Stimulated activated CD4-positive, alpha-beta T cell treated with anti-CD3 and anti-CD28 coated beads, Interleukin-2, amount 100 ng/mL, for 24 hours (primary cell): Measurements from ENCODE around the gene CAMK1D.

Experiments used
- DNase-seq, 2 donors: peaks; one replicate each; pipeline ENCODE4 v3.0.0-alpha.2; 2020

Gene CAMK1D

DNA sequence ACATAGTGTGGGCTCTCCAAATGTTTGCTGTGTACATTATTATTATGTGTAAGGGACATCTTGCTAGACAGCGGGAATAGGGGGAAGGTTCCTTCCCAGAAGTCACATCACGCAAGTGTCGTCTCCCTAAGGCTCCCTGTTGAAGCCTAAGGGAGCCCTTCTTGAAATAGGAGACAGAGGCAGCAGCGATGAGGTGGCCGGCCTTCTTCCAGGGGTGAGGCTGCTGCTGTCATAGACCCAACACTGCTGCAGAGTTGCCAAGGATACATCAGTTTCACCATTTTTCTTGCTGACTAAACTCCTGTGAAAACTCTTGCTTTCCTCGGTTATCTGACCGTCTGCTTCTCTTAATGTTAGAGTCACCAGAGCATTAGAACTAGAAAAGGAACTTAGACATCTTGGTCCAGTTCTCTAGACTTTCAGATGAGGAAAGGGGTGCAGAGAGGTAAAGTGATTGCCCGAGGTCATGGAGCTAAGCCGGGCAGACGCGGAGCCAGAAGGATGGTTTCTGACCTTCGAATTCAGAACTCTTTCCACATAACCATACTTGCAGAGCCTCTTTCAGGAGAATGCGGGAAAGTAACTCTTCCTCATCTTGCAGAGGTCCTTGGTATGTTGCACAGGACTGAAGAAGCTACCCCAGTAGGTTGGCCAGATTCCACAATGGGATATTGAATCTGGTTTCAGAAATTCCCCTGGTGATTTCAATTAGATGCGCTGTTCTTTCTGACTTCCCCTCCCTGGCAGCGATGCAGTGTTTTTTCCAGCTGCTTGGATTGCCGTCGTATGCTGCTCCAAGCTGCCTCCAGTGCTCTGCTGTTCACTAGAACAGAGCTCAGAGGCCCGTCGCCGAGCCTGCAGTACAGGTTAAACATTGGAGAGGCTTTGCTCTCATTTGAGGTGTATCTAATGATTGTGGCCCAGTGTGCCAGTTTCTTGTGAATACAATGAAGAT is 217.1 kb downstream of the CAMK1D start:
- DNase-seq: no peak

DNA sequence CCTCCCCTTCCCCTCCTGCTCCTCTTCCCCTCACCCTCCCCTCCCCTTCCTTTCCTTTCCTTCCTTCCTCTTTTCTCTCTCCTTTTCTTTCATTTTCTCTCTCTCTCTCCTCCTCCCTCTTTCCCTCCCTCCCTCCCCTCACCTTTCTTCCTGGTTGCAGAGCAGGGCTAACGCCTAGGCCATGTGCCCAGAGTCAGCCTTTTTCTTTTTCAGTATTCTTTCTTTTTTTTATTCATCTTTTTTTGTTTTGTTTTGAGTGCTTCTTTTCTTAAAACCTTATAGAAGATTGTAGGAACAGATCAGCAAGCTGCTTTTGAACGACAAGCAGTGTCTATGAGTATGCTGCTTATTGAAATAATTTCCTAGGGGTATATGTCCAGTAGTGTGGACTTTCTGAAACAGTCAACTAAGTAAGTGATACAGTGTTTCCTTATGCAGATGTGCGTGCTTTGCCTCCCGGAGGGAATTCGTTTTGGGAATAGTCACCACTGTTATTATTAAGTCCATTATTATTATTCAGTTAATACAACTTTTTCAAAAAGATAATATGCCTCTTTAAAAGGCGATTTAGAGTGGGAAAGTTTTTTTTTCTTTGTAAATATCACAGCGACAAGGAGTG is 219.2 kb downstream of the CAMK1D start:
- DNase-seq: no peak

DNA sequence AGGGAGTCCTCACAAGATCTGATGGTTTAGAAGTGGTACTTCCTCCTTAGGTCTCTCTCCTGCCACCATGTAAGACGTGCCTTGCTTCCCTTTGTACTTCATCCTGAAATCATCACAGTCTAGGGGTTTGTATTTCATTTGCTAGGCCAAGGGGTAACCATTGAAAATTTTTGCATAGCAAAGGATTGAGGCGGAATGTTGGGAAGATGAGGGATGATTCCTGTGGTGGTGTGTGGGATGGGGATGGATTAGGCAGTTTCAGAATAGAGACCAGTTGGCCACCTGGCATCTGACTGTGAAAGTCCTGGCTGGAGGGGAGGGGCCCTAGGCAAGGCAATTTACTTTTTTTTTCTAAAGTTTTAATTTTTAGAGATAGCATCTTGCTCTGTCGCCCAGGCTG is 222.9 kb downstream of the CAMK1D start:
- DNase-seq: no peak

DNA sequence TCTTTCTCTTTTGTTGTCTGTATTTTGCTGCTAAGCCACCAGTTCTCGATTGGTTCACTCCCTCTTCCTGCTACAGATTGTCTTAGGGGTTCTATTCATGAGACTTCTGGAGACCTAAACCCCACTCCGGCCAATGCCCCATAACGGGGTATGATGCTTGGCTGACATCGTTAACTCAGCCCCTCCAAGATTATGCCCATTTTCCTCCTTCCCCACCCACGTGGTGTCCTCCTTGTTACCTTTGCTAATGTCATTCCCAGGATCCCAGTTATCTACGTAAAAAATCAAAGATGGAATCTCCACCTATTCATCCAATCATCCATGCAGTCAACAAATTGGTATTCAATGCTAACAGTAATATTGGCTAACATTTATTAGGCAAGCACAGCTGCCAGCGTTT is 228.3 kb downstream of the CAMK1D start:
- DNase-seq: no peak

DNA sequence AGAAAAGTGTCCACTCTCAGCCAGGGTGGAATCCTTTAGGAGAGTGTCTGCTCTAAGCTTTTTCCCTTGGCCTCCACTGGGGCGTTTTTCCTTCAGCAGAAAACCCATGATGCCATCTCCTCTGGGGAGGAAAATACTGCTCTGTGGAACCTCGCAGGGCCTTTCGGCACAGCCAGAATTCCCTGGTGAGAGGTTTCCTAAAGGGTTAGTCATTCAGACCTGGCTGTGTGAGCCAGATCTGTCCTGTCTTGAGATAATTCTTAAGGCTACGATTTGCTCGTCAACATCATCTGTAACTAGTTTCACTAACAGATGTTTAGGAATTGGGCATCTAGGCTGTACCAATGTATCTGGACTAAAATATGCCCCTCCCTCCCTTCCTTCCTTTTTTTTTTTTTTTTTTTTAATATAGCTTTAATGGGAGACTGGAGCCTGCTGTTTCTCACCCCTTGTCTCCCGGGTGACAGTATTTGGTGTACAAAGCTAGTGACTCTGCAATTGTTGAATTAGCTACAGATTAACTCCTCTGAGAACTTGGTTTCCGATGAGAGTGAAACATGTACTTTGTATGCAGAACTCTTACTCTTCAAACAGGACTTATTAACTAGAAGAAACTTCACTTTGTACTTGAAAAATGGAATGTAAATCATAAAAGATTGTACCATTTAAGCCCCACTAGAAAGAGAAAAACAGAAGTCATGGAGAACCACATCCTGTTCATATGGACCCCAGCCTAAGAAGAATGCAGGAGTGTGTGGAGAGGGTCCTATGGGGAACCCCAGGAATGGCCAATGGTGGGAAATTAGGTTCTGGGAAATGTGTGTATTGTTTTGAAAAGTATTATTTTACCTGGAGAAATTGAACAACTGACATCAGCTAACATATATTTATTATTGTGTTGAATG is 230.9 kb downstream of the CAMK1D start:
- DNase-seq: no peak

DNA sequence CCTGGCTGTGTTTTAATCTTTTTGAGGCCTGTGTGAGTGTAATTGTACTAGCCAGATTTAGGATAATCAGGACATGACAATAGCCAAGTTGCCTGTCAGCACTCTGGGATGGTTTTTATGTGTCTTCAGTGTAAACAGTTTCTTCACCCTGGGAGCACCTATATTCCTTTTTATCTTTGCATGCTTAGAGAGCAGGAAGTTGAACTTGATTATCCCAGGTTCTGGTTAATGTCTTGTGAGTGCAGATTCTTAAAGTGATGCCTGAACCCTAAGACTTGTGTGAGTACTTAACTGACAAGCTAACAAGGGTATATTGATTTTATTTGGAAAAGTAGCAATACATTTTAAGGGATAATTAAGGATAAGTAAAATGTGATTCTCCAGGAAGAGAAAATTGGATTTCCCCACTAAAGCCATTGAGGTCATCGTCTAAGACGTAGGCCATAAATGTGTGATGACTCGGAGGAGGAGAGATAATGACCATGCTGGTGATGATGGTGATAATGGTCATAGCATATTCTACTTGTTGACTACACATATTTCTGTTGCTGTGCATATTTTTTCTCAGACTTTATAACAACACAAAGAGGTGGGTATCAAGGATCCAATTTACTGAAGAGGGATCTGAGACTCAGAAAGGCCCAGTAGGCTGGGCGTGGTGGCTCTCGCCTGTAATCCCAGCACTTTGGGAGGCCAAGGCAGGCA is 234.7 kb downstream of the CAMK1D start:
- no peak for DNase-seq

DNA sequence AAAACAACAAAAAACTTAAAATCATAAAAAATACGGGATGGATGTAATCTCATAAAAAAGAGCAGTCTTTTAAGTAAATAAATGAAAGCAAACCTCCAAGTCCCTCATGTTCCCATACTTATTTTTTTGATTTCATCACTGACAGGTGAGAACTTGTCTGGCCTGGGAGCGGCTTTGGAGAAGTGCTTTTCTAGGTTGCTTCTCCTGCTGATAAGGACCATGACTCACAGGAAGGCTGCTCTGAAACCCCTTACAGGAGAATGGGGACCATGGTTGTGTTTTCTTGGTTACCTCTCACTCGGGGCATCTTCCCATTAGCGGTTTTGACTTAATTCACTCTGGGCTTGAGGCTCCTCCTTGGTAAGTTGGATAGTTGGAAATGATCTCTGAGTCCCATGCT is 237.4 kb downstream of the CAMK1D start:
- DNase-seq: no peak

DNA sequence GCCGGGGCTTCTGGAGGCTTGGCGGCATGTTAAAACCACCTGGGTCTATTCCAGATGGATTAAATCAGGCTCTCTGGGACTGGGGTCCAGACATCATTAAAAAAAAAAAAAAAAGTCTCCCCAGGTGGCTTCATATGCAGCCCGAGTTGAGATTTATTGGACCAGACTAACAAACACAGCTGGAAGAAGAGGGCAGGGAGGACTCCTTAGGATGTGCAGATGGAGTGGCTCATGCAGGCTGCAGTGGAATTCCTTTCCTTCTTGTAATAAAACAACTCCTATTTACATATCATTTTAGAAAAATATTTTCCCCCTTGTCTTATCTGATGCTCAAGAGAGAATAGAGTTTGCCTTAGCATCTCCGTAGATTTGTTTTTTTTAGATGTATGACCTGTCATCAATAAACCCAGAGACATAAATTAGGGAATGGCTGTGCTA is 238.1 kb downstream of the CAMK1D start:
- no peak for DNase-seq

DNA sequence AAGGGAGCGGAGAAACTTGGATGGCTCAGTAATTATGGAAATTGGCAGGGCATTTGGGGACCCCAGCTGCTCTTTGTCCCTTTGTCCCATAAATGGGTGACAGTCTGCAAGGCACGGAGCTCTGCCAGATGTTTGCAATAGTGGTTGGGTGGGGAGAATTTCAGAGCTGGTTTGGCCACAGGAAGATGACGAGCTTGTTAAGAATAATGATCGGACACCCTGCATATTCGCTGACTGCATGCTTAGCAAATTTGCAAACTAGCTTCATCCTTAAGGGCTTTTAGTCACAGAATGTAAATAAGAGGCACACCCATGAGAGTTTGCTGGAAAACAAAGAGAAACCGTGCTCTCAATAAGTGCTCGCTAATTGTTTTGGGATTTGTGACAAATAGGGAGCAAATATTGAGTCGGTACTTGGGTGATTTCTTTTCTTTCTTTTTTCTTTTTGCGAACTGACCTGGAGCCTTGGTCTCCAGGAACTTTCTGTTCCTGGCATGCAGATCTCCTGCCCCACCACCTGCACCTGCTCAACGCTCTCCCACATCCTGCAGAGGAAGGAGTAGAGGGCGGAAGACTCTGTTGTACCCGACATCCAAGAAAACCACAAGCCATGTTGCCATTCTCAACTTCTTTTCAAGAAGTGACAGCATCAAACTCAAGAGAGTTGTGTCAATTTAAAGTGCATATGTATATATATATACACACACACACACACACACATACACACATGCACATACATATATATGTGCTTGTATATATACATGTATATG is 238.9 kb downstream of the CAMK1D start:
- DNase-seq: no peak

DNA sequence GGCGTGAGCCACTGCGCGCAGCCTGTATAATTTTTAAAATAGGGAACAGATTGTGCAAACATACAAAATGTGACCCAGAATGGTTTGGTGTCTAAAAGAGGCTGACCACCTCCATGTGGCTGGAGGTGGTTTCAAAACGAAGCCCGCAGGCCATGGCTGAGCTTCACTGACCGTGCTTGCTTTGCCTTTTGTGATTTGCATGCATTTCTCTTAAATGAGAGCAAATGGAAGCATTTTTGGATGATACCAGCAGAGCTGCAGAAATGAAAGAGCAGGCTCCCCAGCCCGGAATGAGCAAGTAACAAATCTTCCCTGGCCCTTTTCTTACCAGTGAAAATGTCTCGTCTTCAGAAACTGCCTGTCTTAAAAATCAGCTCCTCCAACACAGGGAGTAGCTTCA is 239.9 kb downstream of the CAMK1D start:
- DNase-seq: no peak

DNA sequence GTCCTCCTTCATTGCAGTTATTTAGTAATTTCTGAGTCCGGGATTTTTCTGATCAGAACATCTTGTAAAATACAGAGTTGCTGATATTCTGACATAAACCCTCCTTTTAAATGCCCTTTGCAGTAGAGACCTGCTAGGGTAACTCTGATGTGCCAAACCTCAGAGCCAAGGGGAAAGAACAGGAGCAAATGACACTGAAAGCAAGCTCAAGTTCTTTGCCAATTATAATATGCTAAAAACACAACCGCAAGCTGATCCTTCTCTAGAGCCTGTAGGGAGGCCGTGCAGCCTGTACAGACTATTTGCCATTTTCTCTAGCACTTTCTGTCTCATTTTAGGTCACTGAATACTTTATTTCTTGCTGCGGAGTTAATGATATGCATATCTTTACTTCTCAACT is 240.4 kb downstream of the CAMK1D start:
- no peak for DNase-seq

DNA sequence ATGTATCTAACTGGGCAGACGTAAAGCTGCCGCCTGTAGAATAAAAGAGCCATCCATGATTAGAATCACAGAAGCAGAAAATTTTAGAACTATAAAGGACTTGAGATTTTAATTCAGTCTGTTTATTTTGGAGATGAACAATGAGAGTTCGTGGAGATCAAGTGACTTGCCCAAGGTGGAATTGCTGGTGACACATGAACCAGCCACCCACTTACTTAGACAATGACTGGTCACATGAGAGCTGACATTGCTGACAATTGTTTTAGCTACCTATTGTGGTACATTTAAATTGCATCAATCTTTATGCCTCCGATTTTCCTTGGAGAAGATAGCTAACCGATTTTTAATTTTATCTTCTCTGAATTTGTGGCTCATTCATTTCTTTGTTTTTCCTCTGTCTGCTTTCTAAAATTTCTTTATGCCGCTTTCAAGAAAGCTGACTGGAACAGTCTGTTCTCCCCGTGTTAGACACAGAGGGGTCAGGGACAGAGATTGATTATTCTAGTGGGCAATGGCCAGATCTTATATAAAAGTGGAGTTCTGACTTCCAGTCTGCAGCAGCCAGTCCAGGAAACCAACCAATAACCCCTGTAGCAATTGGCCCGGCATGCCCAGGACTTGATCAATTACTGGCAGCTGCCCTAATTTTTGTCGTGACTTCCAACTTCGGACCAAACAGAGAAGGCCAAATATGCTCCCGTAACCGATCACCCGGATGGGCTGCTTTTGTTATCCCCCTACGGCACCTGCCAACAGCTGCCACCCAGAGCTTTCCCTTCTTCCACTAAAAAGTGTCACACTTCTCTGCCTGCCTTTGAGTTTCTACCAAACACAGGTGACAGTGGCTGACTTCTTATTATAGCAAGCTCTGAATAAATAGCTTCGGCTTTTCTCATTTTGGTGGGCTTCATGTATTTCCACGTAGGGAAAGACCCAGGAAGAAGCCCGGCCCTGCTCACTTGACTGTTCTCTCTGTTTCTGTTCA is 241.6 kb downstream of the CAMK1D start:
- no peak for DNase-seq

DNA sequence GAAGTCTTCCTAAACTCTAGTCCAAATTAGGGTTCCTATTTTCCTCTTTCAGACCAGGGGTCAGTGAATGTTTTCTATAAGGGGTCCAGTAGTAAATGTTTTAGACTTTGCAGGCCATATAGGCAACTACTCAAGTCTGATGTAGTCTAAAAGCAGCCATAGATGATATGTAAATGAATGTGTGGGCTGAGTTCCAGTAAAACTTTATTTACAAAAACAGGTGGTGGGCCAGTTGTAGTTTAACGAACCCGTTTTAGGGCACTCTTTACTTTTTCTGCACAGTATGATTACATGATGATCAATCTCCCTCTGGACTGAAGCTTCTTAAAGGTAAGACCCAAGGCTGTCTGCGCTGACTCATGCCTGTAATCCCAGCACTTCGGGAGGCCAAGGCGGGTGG is 243.6 kb downstream of the CAMK1D start:
- no peak for DNase-seq

DNA sequence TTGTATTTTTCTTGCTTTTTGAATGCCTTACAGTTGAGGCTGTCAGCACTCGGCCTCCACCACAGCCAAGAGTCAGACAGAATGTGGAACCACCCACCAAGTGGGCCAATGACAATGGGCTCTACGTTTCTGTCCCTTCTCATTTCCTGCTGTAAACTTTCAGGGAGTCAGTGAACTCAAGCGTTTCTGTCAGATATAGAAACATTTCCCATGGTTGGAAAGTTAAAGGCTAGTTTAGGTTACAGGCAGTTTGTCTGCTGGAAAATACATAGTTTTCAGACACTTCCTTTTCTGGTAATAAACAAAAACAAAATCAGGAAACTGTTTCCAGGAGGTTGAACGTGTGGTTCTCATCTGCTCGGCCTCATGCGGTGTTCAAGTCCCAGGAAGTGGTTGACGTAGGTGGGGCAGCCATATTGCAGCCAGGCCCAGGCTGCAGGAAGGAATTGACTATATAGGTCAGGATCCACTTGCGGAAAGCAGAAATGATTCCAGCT is 245.1 kb downstream of the CAMK1D start:
- DNase-seq: peak; percentile 26 to 33

DNA sequence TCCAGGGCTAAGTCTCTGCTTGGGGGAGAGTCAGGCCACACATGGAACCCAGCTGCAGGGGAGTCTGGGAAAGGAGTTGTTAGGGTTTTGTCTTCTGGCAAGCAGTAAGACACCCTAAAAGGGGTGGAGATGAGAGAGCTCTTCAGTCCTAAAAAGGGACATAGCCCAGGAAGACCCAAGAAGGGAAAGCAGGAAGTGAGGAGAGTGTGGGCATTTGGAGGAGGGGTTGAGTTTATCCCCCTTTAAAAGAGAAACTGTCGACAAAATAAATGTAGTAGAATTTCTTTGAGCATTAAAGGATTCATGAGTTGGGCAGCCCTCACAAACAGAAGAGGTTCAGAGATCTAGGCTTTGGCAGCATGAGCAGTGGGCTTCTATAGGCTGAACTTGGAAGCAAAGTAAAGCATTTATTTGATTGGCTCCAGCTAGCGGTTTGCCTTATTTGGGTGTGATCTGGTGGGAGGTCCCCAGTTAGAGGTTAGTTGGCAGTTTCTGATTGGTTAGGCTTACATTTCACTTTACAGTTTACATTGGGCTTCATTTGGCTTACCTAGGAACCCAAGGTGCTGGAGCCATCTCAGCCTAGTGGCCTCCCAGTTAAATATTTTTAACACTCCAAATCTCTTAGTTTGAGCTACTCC is 246.7 kb downstream of the CAMK1D start:
- DNase-seq: no peak

DNA sequence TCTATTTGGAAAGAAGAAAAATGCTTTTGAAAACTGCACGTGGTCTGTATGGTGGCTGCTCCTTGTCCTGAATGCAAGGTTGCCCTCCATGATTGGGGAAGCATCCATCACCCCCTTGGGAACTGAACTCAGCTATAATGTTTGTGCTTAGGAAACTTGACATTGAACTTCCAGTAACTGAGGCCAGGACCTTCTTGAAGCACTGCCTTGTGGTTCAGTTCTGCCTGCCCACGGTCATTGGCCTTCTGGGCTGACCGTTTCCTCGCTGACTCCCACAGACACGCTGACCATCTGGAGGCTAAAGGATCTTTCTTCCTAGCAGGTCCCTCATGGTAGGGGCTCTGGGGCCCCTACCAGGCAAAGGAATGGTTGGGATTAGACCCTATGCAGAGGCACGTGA is 247.8 kb downstream of the CAMK1D start:
- DNase-seq: no peak

DNA sequence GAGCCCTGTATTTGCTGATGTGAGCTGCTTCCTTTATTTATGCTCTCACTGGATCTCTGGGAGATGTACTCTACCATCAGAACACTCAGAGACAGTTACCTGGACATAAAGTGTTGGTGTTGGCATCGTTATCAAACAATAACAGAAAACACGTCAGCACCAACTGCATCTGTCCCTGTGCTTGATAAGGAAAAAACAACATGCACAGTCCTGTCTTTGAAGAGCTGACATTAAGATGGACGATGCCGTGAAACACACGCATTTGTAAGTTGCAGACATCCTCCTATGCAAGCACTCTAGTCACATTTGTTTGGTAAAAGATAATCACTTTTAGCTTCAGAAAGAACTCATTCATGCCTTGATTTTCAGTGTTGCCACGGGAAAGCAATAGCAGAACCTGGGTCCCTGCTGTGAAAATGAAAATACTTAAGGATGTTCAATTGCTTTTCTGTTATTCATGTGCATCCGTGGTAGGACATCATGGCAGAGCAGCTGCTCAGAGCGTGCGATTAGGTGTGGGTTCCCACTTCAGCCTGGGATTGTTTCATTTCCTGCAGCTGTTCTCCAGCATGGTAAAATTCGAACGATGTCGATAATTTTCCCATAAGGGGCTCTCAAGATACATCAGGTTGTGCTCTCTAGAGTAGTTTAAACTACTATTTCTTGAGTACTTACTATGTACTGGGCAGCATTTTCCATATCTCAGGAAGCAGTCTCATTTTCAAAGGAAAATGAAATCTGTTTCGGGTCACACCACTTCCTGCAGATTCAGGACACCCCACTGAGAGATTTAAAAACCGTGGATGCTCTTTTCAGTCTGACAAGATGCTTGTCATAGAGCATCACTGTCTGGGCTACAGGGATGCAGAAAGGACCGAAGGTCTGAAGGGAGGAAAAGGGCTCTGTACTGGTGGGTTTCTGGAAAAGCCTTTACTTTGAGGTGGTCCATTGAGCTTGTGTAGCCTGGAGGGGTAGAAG is 248.7 kb downstream of the CAMK1D start:
- DNase-seq: no peak

DNA sequence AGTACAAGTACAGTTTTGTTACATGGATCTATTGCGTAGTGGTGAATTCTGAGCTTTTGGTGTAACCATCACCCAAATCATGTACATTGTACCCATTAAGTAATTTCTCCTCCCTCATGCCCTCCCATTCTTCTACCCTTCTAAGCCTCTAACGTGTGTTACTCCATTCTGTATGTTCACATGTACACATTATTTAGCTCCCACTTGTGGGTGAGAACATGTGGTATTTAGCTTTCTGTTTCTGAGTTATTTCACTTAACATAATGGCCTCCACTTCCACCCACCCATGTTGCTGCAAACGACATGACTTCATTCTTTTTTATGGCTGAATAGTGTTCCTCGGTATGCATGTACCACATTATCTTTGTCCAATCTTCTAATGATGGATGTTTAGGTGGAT is 251.3 kb downstream of the CAMK1D start:
- no peak for DNase-seq

DNA sequence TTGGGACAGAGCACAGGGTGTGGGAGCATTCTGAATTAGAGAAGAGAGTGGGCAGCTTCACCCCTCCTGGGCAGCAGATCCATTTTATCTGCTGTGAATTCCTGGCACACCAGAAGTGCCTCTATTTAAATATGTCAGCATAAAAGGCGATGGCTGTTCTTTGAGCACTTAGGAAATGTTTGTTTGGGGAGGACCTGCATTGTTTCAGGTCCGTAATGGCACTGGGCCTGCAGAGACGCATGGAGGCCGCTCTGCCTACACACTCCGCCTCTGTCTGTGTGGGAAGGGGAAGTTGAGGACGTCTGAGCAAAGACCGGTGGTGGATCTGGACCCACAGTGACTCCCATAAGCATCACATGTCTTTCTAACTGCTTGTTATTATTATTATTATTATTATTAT is 253.2 kb downstream of the CAMK1D start:
- no peak for DNase-seq
